Measurements from ENCODE around the gene CNDP2.

DNA sequence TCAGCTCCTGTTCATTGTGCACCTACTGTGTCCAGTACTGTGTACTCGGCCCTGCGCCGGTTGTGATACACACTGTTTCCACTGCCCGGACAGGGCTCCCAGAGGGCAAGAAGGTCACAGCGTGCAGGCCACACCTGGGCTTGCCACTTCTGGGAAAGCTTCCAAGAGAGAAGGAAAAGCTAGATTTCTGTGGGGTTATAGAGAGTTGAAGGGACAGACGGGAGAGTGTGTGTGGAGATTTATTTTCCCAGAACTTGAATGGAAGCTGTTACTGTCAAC, 34.4 kb downstream of the CNDP2 start:
- TF ChIP-seq EZH2 (IDR thresholded peaks at IDR 0.05; ENCODE audit: low read depth), result no peak
- TF ChIP-seq, protein P1, sequence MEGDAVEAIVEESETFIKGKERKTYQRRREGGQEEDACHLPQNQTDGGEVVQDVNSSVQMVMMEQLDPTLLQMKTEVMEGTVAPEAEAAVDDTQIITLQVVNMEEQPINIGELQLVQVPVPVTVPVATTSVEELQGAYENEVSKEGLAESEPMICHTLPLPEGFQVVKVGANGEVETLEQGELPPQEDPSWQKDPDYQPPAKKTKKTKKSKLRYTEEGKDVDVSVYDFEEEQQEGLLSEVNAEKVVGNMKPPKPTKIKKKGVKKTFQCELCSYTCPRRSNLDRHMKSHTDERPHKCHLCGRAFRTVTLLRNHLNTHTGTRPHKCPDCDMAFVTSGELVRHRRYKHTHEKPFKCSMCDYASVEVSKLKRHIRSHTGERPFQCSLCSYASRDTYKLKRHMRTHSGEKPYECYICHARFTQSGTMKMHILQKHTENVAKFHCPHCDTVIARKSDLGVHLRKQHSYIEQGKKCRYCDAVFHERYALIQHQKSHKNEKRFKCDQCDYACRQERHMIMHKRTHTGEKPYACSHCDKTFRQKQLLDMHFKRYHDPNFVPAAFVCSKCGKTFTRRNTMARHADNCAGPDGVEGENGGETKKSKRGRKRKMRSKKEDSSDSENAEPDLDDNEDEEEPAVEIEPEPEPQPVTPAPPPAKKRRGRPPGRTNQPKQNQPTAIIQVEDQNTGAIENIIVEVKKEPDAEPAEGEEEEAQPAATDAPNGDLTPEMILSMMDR (conservative IDR thresholded peaks at IDR 0.05), result no peak
